ENCODE measurements around the gene COLEC11.

Gene COLEC11

GRCh38 chr2:3679616-3680393 lies 84.9 kb downstream of the COLEC11 start:
- no peak for TF ChIP-seq CTCF (IDR thresholded peaks at IDR 0.05; ENCODE audit: borderline replicate concordance, extremely low read depth, low read length, poor library complexity, severe bottlenecking)
- no peak for TF ChIP-seq EZH2 (IDR thresholded peaks at IDR 0.05; ENCODE audit: borderline replicate concordance, low read depth, low read length, severe bottlenecking)
- H2AFZ ChIP-seq (ENCODE audit: low read depth, low read length): no peak overlapping the region
- no peak overlapping the region for H3K4me3 ChIP-seq (ENCODE audit: low read depth in 1 of 2, low read length in 2 of 2)
- no peaks in the 10 kb centered on the region for H3K79me2 ChIP-seq (ENCODE audit: insufficient read depth, low read length)
- ATAC-seq (ENCODE audit: insufficient read depth, low read depth) (no peak), DNase-seq (no peak)
- no peaks in the 10 kb centered on the region for H4K20me1 ChIP-seq (ENCODE audit: insufficient read depth, low read length)
- no peak overlapping the region for H3K9ac ChIP-seq (ENCODE audit: low read depth, low read length)
- H3K4me1 ChIP-seq (ENCODE audit: insufficient read depth, low read length): no peaks in the 10 kb centered on the region
- no peak overlapping the region for H3K27ac ChIP-seq (ENCODE audit: low read length)
- H3K36me3 ChIP-seq (ENCODE audit: insufficient read depth, low read length): no peaks in the 10 kb centered on the region
- no peaks in the 10 kb centered on the region for H3K27me3 ChIP-seq (ENCODE audit: insufficient read depth, low read length, poor library complexity)
- no peaks in the 10 kb centered on the region for H3K9me3 ChIP-seq (ENCODE audit: insufficient read depth, low read length, severe bottlenecking)
- H3K4me2 ChIP-seq (ENCODE audit: insufficient read depth, low read length): no peak overlapping the region

- no peak overlapping the region for H2AFZ ChIP-seq (ENCODE audit: low read depth, low read length)
- TF ChIP-seq CTCF (IDR thresholded peaks at IDR 0.05; ENCODE audit: borderline replicate concordance, extremely low read depth, low read length, poor library complexity, severe bottlenecking) (no peak), EZH2 (IDR thresholded peaks at IDR 0.05; ENCODE audit: borderline replicate concordance, low read depth, low read length, severe bottlenecking) (no peak)
- no peaks in the 10 kb centered on the region for H3K27me3 ChIP-seq (ENCODE audit: insufficient read depth, low read length, poor library complexity)
- H3K9me3 ChIP-seq (ENCODE audit: insufficient read depth, low read length, severe bottlenecking): no peaks in the 10 kb centered on the region
- no peaks in the 10 kb centered on the region for H3K4me1 ChIP-seq (ENCODE audit: insufficient read depth, low read length)
- H3K4me2 ChIP-seq (ENCODE audit: insufficient read depth, low read length): no peak overlapping the region
- no peak overlapping the region for H3K27ac ChIP-seq (ENCODE audit: low read length)
- H3K9ac ChIP-seq (ENCODE audit: low read depth, low read length): no peak overlapping the region
- no peak overlapping the region for H3K4me3 ChIP-seq (ENCODE audit: low read depth in 1 of 2, low read length in 2 of 2)
- no peaks in the 10 kb centered on the region for H3K36me3 ChIP-seq (ENCODE audit: insufficient read depth, low read length)
- no peaks in the 10 kb centered on the region for H3K79me2 ChIP-seq (ENCODE audit: insufficient read depth, low read length)
- no peaks in the 10 kb centered on the region for H4K20me1 ChIP-seq (ENCODE audit: insufficient read depth, low read length)
- DNase-seq: no peak
- ATAC-seq (ENCODE audit: insufficient read depth, low read depth): no peak
Measured at GRCh38 chr2:3680548-3681345, 85.8 kb downstream of the COLEC11 start.

- Histone ChIP-seq H2AFZ (ENCODE audit: low read depth, low read length) (no peak overlapping the region), H3K4me3 (ENCODE audit: low read depth in 1 of 2, low read length in 2 of 2) (no peak overlapping the region), H3K4me1 (ENCODE audit: insufficient read depth, low read length) (no peaks in the 10 kb centered on the region), H3K36me3 (ENCODE audit: insufficient read depth, low read length) (no peaks in the 10 kb centered on the region), H3K79me2 (ENCODE audit: insufficient read depth, low read length) (no peaks in the 10 kb centered on the region), H4K20me1 (ENCODE audit: insufficient read depth, low read length) (no peaks in the 10 kb centered on the region), H3K27me3 (ENCODE audit: insufficient read depth, low read length, poor library complexity) (no peaks in the 10 kb centered on the region), H3K9me3 (ENCODE audit: insufficient read depth, low read length, severe bottlenecking) (no peaks in the 10 kb centered on the region), H3K27ac (ENCODE audit: low read length) (no peak overlapping the region), H3K9ac (ENCODE audit: low read depth, low read length) (no peak overlapping the region), H3K4me2 (ENCODE audit: insufficient read depth, low read length) (no peak overlapping the region)
- TF ChIP-seq EZH2 (IDR thresholded peaks at IDR 0.05; ENCODE audit: borderline replicate concordance, low read depth, low read length, severe bottlenecking): no peak
- TF ChIP-seq CTCF (IDR thresholded peaks at IDR 0.05; ENCODE audit: borderline replicate concordance, extremely low read depth, low read length, poor library complexity, severe bottlenecking): no peak
- no peak for ATAC-seq (ENCODE audit: insufficient read depth, low read depth)
- no peak for DNase-seq
Measured at GRCh38 chr2:3681625-3682024, 86.7 kb downstream of the COLEC11 start.

Data from DND-41 (cell line).